ENCODE results near the gene RBMS3.
"Not testable (repeated sequence)": the region's sequence is repeated elsewhere in the genome, so short reads cannot be mapped to it uniquely, and the experiment has no call there.

RBMS3 gene

GRCh38 chr3:29758434-29759322, 477.8 kb downstream of the RBMS3 start:
- no peak for DNase-seq

GRCh38 chr3:29759411-29760225, 478.7 kb downstream of the RBMS3 start:
- DNase-seq, result no peak

- DNase-seq, result no peak
Measured at GRCh38 chr3:29760226-29760685, 479.4 kb downstream of the RBMS3 start.

- no peak for DNase-seq
Measured at GRCh38 chr3:29761517-29761916, 480.6 kb downstream of the RBMS3 start.

GRCh38 chr3:29763115-29763514, 482.2 kb downstream of the RBMS3 start:
- no peak for DNase-seq

GRCh38 chr3:29764041-29764440, 483.2 kb downstream of the RBMS3 start:
- DNase-seq, result no peak

- no peak for DNase-seq
Measured at GRCh38 chr3:29764603-29765254, 483.9 kb downstream of the RBMS3 start.

- no peak for DNase-seq
Measured at GRCh38 chr3:29771602-29772001, 490.7 kb downstream of the RBMS3 start.

- DNase-seq, result no peak
Measured at GRCh38 chr3:29772436-29772835, 491.6 kb downstream of the RBMS3 start.

- no peak for DNase-seq
Measured at GRCh38 chr3:29773481-29773880, 492.6 kb downstream of the RBMS3 start.

- no peak for DNase-seq
Measured at GRCh38 chr3:29775340-29775739, 494.5 kb downstream of the RBMS3 start.

- DNase-seq, result no peak
Measured at GRCh38 chr3:29777869-29778268, 497.0 kb downstream of the RBMS3 start.

- DNase-seq, result no peak
Measured at GRCh38 chr3:29789686-29790085, 508.8 kb downstream of the RBMS3 start.

GRCh38 chr3:29796808-29797207, 515.9 kb downstream of the RBMS3 start:
- no peak for DNase-seq

- no peak for DNase-seq
Measured at GRCh38 chr3:29802057-29802456, 521.2 kb downstream of the RBMS3 start.

- DNase-seq, result no peak
Measured at GRCh38 chr3:29804044-29804443, 523.2 kb downstream of the RBMS3 start.

- no peak for DNase-seq
Measured at GRCh38 chr3:29805757-29806156, 524.9 kb downstream of the RBMS3 start.

- DNase-seq, result not testable (repeated sequence)
Measured at GRCh38 chr3:29808324-29808723, 527.5 kb downstream of the RBMS3 start.

GRCh38 chr3:29822071-29822470, 541.2 kb downstream of the RBMS3 start:
- DNase-seq, result no peak

GRCh38 chr3:29823233-29823632, 542.4 kb downstream of the RBMS3 start:
- no peak for DNase-seq

- DNase-seq, result no peak
Measured at GRCh38 chr3:29826712-29827111, 545.8 kb downstream of the RBMS3 start.

GRCh38 chr3:29827756-29828155, 546.9 kb downstream of the RBMS3 start:
- DNase-seq, result no peak

- DNase-seq, result no peak
Measured at GRCh38 chr3:29829340-29829739, 548.5 kb downstream of the RBMS3 start.
